ENCODE data around the gene PTMS.

GRCh38 chr12:6772331-6772695 is 6.2 kb downstream of the PTMS start, which contains the start of gene LAG3:
- TF ChIP-seq, protein P1, sequence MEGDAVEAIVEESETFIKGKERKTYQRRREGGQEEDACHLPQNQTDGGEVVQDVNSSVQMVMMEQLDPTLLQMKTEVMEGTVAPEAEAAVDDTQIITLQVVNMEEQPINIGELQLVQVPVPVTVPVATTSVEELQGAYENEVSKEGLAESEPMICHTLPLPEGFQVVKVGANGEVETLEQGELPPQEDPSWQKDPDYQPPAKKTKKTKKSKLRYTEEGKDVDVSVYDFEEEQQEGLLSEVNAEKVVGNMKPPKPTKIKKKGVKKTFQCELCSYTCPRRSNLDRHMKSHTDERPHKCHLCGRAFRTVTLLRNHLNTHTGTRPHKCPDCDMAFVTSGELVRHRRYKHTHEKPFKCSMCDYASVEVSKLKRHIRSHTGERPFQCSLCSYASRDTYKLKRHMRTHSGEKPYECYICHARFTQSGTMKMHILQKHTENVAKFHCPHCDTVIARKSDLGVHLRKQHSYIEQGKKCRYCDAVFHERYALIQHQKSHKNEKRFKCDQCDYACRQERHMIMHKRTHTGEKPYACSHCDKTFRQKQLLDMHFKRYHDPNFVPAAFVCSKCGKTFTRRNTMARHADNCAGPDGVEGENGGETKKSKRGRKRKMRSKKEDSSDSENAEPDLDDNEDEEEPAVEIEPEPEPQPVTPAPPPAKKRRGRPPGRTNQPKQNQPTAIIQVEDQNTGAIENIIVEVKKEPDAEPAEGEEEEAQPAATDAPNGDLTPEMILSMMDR (IDR thresholded peaks at IDR 0.05), result no peak
- TF ChIP-seq POLR2A (IDR thresholded peaks at IDR 0.05), result no peak

All from sigmoid colon (tissue), 3 donors.